WERI-Rb-1 (cell line): ENCODE results near the gene POPDC3.

ENCODE experiments used
- DNase-seq: peaks from one replicate; pipeline ENCODE4 v3.0.0-alpha.2; 2020
- H3K27ac ChIP-seq: fragments of 250-450 bp; sonication (Bioruptor Pico); 2 replicates; pipeline ENCODE4 v1.5.1; 2020; ENCODE audit warnings: mild to moderate bottlenecking, moderate library complexity
- H3K27me3 ChIP-seq: fragments of 250-450 bp; sonication (Bioruptor Pico); 2 replicates; pipeline ENCODE4 v1.5.1; 2021; ENCODE audit warnings: mild to moderate bottlenecking, low read depth, moderate library complexity; ENCODE audit not compliant: insufficient read depth, severe bottlenecking
- H3K36me3 ChIP-seq: fragments of 250-450 bp; sonication (Bioruptor Pico); 2 replicates; pipeline ENCODE4 v1.5.1; 2020; ENCODE audit warnings: mild to moderate bottlenecking, moderate library complexity
- H3K4me3 ChIP-seq: 2 replicates; pipeline ENCODE4 v1.5.1; 2011; ENCODE audit warnings: low read depth, mild to moderate bottlenecking, control low read depth, low read length
- H3K9me3 ChIP-seq: fragments of 250-450 bp; sonication (Bioruptor Pico); 2 replicates; pipeline ENCODE4 v1.5.1; 2021; ENCODE audit warnings: mild to moderate bottlenecking, moderate library complexity; ENCODE audit not compliant: severe bottlenecking
- TF ChIP-seq, protein P1 (sequence below): IDR thresholded peaks from 2 replicates; pipeline ENCODE4 v1.5.1; 2011; ENCODE audit warnings: low read depth, mild to moderate bottlenecking, control low read depth, inconsistent platforms, low read length

POPDC3 gene

DNA sequence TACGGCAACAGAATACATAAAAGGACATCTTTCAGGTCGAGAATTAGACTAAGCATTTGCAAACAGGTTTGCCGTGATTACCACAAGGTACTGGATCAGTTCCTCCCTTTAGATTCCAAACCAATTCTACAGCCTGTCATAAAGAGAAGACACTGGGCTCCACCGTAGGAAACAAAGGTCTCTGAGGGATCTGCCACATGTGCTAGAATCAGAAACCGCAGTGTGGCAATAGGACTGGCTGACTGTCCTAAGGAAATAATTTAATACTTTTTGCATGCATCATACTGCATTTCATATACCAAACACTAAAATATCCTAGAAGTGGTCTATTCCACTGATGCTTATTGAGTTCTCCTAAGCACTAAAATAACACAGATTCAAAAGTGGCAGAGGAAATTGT, 59.2 kb downstream of the POPDC3 start:
- TF ChIP-seq, protein P1, sequence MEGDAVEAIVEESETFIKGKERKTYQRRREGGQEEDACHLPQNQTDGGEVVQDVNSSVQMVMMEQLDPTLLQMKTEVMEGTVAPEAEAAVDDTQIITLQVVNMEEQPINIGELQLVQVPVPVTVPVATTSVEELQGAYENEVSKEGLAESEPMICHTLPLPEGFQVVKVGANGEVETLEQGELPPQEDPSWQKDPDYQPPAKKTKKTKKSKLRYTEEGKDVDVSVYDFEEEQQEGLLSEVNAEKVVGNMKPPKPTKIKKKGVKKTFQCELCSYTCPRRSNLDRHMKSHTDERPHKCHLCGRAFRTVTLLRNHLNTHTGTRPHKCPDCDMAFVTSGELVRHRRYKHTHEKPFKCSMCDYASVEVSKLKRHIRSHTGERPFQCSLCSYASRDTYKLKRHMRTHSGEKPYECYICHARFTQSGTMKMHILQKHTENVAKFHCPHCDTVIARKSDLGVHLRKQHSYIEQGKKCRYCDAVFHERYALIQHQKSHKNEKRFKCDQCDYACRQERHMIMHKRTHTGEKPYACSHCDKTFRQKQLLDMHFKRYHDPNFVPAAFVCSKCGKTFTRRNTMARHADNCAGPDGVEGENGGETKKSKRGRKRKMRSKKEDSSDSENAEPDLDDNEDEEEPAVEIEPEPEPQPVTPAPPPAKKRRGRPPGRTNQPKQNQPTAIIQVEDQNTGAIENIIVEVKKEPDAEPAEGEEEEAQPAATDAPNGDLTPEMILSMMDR = no peak
- Histone ChIP-seq H3K27me3 (no peaks in the 10 kb centered on the region), H3K27ac (no peak overlapping the region), H3K9me3 (no peaks in the 10 kb centered on the region), H3K36me3 (no peaks in the 10 kb centered on the region), H3K4me3 (no peak overlapping the region)
- DNase-seq = no peak

DNA sequence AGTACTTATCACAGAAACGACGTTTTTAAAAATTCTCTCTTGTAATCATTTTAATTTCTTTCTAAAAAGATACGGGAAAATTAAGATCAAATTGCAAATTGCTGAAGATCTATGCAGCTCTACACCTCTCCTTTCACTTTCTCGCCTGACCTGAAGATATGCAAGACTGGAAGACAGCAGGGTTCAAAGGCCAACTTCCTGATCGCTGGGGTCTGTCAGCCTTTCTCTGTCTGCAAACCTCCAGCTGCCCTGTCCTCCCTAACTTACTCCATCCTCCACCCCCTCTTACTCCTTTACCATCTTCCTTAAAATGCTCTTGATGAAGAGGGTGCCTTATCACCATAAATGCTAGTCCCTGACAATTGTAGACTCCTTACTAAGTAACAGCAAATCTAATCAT, 63.7 kb downstream of the POPDC3 start:
- Histone ChIP-seq H3K36me3 (no peaks in the 10 kb centered on the region), H3K4me3 (no peak overlapping the region), H3K27ac (no peak overlapping the region), H3K9me3 (no peaks in the 10 kb centered on the region), H3K27me3 (no peaks in the 10 kb centered on the region)
- TF ChIP-seq, protein P1 = no peak
- DNase-seq = no peak

DNA sequence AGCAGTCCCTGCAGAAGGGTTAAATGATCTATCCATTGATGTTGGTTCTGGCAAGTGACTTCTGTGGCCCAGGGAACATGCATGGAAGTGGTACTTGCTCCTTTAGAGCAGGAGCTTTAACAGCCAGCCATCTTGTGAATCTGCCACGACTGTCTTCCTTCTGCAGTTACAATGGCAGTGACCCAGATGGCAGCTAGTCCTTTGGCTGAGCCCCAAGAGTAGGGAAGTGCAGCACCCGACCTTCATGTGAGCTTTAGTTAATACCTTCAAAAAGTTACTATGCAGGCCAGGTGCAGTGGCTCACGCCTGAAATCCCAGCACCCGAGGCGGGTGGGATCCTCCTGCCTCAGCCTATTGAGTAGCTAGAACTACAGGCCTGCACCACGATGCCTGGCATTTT, 66.4 kb downstream of the POPDC3 start:
- Histone ChIP-seq H3K9me3 (no peaks in the 10 kb centered on the region), H3K27ac (no peak overlapping the region), H3K4me3 (no peak overlapping the region), H3K36me3 (no peaks in the 10 kb centered on the region), H3K27me3 (no peaks in the 10 kb centered on the region)
- no peak for DNase-seq
- TF ChIP-seq, protein P1 = no peak

DNA sequence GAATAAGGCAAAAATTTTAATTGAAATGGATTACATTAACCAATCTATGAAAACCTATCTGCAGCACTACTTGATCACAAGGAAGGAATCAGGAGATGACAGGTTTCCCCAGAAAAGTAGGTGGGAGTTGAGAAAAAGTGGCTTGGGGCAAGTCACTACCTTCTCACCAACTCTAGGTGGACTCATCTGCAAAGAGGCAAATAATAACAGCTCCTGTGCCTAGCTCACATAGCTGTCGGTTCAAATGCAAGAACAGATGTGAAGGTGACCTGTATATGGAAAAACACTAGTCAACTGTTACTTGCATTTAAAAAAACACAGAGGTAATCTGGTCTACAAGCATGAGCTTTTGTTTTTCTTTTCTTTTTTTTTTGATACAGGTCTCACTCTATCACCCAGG, 67.2 kb downstream of the POPDC3 start:
- no peak overlapping the region for H3K27ac ChIP-seq
- H3K27me3 ChIP-seq = no peaks in the 10 kb centered on the region
- no peak overlapping the region for H3K4me3 ChIP-seq
- no peaks in the 10 kb centered on the region for H3K9me3 ChIP-seq
- DNase-seq = no peak
- TF ChIP-seq, protein P1 = peak; percentile 24; the same call in 1 of the 2 replicates
- no peaks in the 10 kb centered on the region for H3K36me3 ChIP-seq

DNA sequence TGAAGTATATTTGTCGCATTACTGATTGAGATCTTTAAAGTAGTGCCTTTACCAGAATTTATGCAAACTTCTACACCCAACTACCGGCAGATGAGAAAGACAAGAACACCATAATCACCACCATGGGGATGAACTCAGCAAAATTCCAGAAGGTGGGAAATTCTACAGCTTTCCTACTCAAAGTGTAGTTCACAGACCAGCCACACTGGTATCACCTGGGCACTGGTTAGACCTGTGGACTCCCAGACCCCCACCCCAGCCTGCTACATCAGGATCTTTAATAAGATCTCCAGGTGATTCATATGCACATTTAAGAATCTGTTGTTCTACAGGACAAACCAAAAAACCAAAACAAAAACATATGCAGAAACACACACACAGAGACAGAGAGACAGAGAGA, 67.9 kb downstream of the POPDC3 start:
- TF ChIP-seq, protein P1 = no peak
- Histone ChIP-seq H3K36me3 (no peaks in the 10 kb centered on the region), H3K27me3 (no peaks in the 10 kb centered on the region), H3K4me3 (no peak overlapping the region), H3K27ac (no peak overlapping the region), H3K9me3 (no peaks in the 10 kb centered on the region)
- no peak for DNase-seq

DNA sequence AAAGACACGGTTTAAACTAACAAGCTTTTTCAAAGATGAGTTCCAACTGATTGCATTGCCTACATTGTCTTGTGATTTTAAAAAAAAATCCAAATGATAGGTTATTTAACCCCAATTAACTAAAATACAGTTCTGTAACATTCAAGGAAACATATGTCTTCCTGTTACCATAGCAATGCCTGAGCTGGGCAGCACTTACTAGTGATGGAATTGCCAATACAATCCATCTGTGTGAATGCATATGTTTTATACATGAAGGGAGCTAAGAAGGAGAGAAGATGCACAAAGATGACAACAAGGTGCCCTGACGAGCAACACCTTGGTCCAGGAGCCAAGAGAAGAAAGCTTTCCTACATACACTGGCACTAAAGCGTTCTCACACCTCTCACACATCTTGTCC, 68.7 kb downstream of the POPDC3 start:
- no peaks in the 10 kb centered on the region for H3K36me3 ChIP-seq
- no peak for DNase-seq
- H3K9me3 ChIP-seq = no peaks in the 10 kb centered on the region
- H3K27ac ChIP-seq = no peak overlapping the region
- H3K27me3 ChIP-seq = no peaks in the 10 kb centered on the region
- no peak overlapping the region for H3K4me3 ChIP-seq
- TF ChIP-seq, protein P1 = no peak
